ENCODE measurements around the gene FOXK1.

DNA sequence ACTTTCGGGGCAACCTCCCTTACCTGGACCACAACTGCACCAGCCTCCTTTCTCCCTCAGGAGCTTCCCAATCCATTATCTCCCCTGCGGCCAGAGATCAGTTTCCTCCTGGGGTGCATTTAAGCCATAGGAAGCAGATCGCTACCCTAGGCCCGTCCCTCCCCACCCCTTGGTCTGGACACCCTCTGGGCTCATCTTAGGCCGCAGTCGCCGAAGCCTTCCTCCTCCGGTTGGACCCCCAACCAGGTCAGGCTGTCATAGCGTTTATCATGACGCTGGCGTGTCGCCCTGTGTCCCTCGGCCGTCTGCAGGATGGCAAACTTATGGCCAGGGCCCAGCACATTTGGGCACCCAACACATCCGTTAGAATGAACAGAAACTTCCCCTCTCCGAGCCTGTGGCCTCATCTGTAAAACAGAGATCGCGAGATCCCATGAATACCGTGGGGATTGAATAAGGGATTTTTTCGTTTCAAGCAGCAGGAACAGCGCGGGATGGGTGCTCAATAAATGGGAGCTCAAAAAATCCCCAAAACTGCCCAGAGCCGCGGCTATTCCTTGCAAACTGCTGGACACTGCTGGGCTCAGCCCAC lies 92.7 kb downstream of the FOXK1 start:
- TF ChIP-seq, protein P1, sequence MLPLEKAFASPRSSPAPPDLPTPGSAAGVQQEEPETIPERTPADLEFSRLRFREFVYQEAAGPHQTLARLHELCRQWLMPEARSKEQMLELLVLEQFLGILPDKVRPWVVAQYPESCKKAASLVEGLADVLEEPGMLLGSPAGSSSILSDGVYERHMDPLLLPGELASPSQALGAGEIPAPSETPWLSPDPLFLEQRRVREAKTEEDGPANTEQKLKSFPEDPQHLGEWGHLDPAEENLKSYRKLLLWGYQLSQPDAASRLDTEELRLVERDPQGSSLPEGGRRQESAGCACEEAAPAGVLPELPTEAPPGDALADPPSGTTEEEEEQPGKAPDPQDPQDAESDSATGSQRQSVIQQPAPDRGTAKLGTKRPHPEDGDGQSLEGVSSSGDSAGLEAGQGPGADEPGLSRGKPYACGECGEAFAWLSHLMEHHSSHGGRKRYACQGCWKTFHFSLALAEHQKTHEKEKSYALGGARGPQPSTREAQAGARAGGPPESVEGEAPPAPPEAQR (tag by site-specific recombination; IDR thresholded peaks at IDR 0.05) = no peak
- TF ChIP-seq ZSCAN30 (tag by site-specific recombination; IDR thresholded peaks at IDR 0.05) (no peak), ZNF394 (tag by site-specific recombination; IDR thresholded peaks at IDR 0.05; ENCODE audit: borderline replicate concordance) (no peak), ZNF19 (tag by site-specific recombination; IDR thresholded peaks at IDR 0.05; ENCODE audit: low read depth) (no peak), MZF1 (tag by site-specific recombination; IDR thresholded peaks at IDR 0.05; ENCODE audit: borderline replicate concordance) (peak; percentile 48; the same call in 1 of the 2 replicates), ZBTB20 (tag by site-specific recombination; IDR thresholded peaks at IDR 0.05) (no peak)
- TF ChIP-seq, protein P2, sequence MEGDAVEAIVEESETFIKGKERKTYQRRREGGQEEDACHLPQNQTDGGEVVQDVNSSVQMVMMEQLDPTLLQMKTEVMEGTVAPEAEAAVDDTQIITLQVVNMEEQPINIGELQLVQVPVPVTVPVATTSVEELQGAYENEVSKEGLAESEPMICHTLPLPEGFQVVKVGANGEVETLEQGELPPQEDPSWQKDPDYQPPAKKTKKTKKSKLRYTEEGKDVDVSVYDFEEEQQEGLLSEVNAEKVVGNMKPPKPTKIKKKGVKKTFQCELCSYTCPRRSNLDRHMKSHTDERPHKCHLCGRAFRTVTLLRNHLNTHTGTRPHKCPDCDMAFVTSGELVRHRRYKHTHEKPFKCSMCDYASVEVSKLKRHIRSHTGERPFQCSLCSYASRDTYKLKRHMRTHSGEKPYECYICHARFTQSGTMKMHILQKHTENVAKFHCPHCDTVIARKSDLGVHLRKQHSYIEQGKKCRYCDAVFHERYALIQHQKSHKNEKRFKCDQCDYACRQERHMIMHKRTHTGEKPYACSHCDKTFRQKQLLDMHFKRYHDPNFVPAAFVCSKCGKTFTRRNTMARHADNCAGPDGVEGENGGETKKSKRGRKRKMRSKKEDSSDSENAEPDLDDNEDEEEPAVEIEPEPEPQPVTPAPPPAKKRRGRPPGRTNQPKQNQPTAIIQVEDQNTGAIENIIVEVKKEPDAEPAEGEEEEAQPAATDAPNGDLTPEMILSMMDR (tag by site-specific recombination; IDR thresholded peaks at IDR 0.05) = no peak
- TF ChIP-seq, protein P3, sequence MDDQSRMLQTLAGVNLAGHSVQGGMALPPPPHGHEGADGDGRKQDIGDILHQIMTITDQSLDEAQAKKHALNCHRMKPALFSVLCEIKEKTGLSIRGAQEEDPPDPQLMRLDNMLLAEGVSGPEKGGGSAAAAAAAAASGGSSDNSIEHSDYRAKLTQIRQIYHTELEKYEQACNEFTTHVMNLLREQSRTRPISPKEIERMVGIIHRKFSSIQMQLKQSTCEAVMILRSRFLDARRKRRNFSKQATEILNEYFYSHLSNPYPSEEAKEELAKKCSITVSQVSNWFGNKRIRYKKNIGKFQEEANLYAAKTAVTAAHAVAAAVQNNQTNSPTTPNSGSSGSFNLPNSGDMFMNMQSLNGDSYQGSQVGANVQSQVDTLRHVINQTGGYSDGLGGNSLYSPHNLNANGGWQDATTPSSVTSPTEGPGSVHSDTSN (CRISPR knock-in tag; IDR thresholded peaks at IDR 0.05) = no peak
